ENCODE data around the gene RFLNA.

- no peak for TF ChIP-seq CTCF (conservative IDR thresholded peaks at IDR 0.05; ENCODE audit: low read length)
- no peak for TF ChIP-seq EZH2phosphoT487 (IDR thresholded peaks at IDR 0.05; ENCODE audit: borderline replicate concordance, low read depth, low read length)
Observed at GRCh38 chr12:124296295-124296915, 1.5 kb downstream of the RFLNA start.
